Calu3 (cell line): Measurements from ENCODE around the gene GPR15. TPM values are rescaled to one million over a fixed set of nuclear protein-coding genes. Genes with fewer than 3 reads are reported as not detected.

Source experiments
- BruUV-seq: library from RNA; stranded (reverse); fragments of 400-500 nt; replicated peaks from 2 replicates; lab custom pipeline; 2021; lab: Mats Ljungman, UMichigan
- CTCF ChIA-PET: fragments of 300-600 bp; sonication (Branson Sonifier 250); formaldehyde crosslinking; loops from one replicate; lab custom pipeline; 2022; ENCODE audit warnings: antibody characterized with exemption; lab: Charles Lee
- DNase-seq: peaks from one replicate; pipeline ENCODE4 v3.0.0; 2022
- H3K27ac Mint-ChIP-seq: one replicate; pipeline ENCODE4 v1.8.0; 2022; ENCODE audit warnings: mixed read lengths; ENCODE audit not compliant: unreplicated experiment
- H3K27me3 Mint-ChIP-seq: one replicate; pipeline ENCODE4 v1.8.0; 2022; ENCODE audit warnings: mixed read lengths; ENCODE audit not compliant: unreplicated experiment
- H3K36me3 Mint-ChIP-seq: one replicate; pipeline ENCODE4 v1.8.0; 2022; ENCODE audit warnings: mild to moderate bottlenecking, moderate library complexity, mixed read lengths; ENCODE audit not compliant: insufficient read depth, unreplicated experiment
- H3K4me1 Mint-ChIP-seq: one replicate; pipeline ENCODE4 v1.8.0; 2022; ENCODE audit warnings: mild to moderate bottlenecking, low read depth, mixed read lengths; ENCODE audit not compliant: unreplicated experiment
- H3K4me3 Mint-ChIP-seq: one replicate; pipeline ENCODE4 v1.8.0; 2022; ENCODE audit warnings: mild to moderate bottlenecking, low read depth, moderate library complexity, mixed read lengths; ENCODE audit not compliant: unreplicated experiment
- H3K9me3 Mint-ChIP-seq: one replicate; pipeline ENCODE4 v1.8.0; 2022; ENCODE audit warnings: low read depth, mixed read lengths; ENCODE audit not compliant: unreplicated experiment
- intact Hi-C: fragments of 100-400 bp; cut with micrococcal nuclease; formaldehyde crosslinking; loops from one replicate; pipeline ENCODE4 v1.10.0; 2022; ENCODE audit not compliant: unreplicated experiment
- total RNA-seq: library from RNA; stranded (reverse); gene quantifications from 2 replicates; pipeline ENCODE4 v1.2.3, GENCODE V29; 2022
- TF ChIP-seq, protein P1 (sequence below): fragments of 200-600 bp; IDR thresholded peaks from one replicate; pipeline ENCODE4 v1.8.0; 2022; ENCODE audit warnings: antibody characterized with exemption; ENCODE audit not compliant: unreplicated experiment

GPR15 gene
- total RNA-seq, 1 experiment from 2014 or later = not detected

DNA sequence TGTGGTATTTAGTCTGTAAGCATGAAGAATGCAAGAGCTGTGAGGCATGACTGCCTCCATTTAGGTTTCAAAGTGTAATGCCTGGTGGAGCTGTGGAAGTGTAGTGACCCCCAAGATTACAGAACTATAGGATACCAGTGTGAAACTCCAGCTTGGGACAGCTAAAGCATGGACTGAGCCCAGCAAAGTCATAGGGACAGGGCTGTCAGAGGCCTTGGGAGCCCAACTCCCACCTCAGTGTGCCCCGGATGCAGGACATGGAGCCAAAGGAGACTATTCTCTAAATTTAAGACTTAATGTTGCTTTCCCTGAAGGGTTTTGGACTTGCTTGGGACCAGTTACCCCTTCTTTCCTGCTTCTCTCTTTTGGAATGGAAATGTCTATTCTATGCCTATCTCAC, 10.8 kb downstream of the GPR15 start:
- intact Hi-C loops = no loop called here
- Mint-ChIP-seq H3K4me3 (no peak overlapping the region), H3K4me1 (no peaks in the 10 kb centered on the region), H3K27ac (no peak overlapping the region), H3K27me3 (no peaks in the 10 kb centered on the region), H3K9me3 (no peaks in the 10 kb centered on the region), H3K36me3 (no peaks in the 10 kb centered on the region)
- CTCF ChIA-PET = interaction anchor here (0.8 kb wide), 1 partner anchor 21 kb away, joined by 3 read pairs; no protein-coding TSS in a partner anchor
- BruUV-seq = no TSS peak
- no peak for DNase-seq
- TF ChIP-seq, protein P1, sequence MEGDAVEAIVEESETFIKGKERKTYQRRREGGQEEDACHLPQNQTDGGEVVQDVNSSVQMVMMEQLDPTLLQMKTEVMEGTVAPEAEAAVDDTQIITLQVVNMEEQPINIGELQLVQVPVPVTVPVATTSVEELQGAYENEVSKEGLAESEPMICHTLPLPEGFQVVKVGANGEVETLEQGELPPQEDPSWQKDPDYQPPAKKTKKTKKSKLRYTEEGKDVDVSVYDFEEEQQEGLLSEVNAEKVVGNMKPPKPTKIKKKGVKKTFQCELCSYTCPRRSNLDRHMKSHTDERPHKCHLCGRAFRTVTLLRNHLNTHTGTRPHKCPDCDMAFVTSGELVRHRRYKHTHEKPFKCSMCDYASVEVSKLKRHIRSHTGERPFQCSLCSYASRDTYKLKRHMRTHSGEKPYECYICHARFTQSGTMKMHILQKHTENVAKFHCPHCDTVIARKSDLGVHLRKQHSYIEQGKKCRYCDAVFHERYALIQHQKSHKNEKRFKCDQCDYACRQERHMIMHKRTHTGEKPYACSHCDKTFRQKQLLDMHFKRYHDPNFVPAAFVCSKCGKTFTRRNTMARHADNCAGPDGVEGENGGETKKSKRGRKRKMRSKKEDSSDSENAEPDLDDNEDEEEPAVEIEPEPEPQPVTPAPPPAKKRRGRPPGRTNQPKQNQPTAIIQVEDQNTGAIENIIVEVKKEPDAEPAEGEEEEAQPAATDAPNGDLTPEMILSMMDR = no peak

DNA sequence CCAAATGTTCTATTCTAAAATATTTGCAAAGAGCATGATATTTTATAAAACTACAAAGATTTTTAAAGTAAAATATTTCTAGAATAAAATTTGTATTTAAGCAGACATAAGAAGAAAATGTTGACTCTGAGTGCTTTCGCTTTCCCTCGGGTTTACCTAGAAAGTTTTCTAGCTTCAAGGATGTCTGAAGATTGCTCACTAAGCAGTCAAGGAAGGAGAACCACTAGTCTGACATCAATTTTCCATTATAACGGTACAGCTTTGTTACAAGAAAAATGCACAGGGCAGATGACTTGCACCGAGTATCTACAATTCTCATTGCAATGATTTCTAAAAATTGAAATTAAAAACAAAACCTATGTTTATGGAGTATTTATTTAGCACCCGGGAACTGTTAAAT, 14.2 kb downstream of the GPR15 start:
- Mint-ChIP-seq H3K36me3 (no peaks in the 10 kb centered on the region), H3K27ac (no peak overlapping the region), H3K4me3 (no peak overlapping the region), H3K4me1 (no peaks in the 10 kb centered on the region), H3K9me3 (no peaks in the 10 kb centered on the region), H3K27me3 (no peaks in the 10 kb centered on the region)
- intact Hi-C loops = no loop called here
- CTCF ChIA-PET = no interaction called here
- BruUV-seq = no TSS peak
- no peak for DNase-seq
- TF ChIP-seq, protein P1 = no peak

DNA sequence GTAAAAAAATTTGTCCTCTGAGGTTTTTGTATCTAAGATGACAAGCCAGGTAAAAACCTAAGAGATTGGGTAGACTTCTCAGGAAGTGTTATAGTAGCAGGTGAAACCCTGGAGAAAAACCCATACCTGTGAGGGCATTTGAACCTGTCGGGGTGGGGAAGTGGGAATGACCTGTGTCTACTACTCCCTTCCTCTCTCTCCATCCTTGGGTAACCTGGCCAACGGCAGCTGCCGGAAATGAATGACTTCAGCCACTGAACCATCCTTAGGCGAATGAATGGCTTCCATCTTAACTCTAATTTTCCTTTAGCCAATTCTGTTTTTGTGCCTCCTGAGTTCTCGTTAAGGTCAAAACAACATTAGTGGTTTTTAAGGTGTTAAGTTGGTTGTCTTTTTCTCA, 16.8 kb downstream of the GPR15 start:
- intact Hi-C loops = no loop called here
- no peaks in the 10 kb centered on the region for H3K4me1 Mint-ChIP-seq
- H3K36me3 Mint-ChIP-seq = no peaks in the 10 kb centered on the region
- TF ChIP-seq, protein P1 = no peak
- no TSS peak for BruUV-seq
- no peaks in the 10 kb centered on the region for H3K27me3 Mint-ChIP-seq
- no peak for DNase-seq
- CTCF ChIA-PET = interaction anchor here (0.9 kb wide), 1 partner anchor 8 kb away, joined by 3 read pairs; no protein-coding TSS in a partner anchor
- no peak overlapping the region for H3K4me3 Mint-ChIP-seq
- no peaks in the 10 kb centered on the region for H3K9me3 Mint-ChIP-seq
- H3K27ac Mint-ChIP-seq = no peak overlapping the region

DNA sequence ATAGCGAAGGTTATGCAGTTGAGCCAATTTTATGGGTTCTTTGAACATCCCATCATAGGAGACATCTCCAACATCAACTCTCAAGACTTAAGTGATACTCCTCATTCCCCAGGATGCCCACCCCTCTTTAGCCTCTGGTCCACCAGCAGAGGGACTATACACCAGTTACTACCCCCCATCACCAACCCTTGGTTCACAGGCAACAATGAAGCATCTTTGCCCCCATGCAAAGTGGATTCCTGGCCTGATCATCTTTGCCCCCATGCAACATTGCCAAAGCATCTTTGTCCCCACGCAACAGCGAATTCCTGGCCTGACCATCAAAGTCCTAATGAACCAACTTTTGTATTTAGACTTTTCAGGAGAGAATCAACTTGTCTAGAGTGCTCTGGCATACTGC, 19.1 kb downstream of the GPR15 start:
- Mint-ChIP-seq H3K27me3 (no peaks in the 10 kb centered on the region), H3K4me3 (no peak overlapping the region), H3K9me3 (no peaks in the 10 kb centered on the region), H3K4me1 (no peaks in the 10 kb centered on the region), H3K36me3 (no peaks in the 10 kb centered on the region), H3K27ac (no peak overlapping the region)
- intact Hi-C loops = no loop called here
- CTCF ChIA-PET = interaction anchor here (0.7 to 1.2 kb wide), 2 partner anchors 11 to 21 kb away, joined by 3 read pairs; no protein-coding TSS in a partner anchor
- no peak for DNase-seq
- no TSS peak for BruUV-seq
- TF ChIP-seq, protein P1 = no peak
